Activated CD8-positive, alpha-beta memory T cell treated with anti-CD3 and anti-CD28 coated beads, Interleukin-2, amount 50 U/mL, for 24 hours (primary cell): ENCODE measurements around the gene MARS1.

ENCODE experiments used
- DNase-seq: peaks from one replicate; pipeline ENCODE4 v3.0.0-alpha.2; 2020; ENCODE audit errors: extremely low read depth

Gene MARS1

DNA sequence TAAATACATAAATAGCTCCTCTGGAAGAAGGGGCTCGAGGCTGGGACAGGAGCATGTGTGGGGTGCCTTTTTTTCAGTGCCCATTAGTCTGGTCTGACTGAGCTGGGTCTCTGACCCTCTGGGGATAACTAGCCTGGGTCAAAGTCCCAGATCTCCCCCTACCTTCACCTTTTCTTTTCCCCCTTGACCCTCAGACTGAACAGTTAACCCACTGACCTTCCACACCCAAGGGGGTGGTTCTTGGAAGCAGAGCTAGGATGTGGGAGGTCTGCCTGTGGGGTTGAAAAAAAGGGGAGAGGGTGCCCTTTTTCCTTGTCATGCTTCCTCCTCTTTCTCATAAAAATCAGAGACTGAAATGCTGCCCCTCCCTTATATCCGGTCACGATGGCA, 29.2 kb upstream of the MARS1 start:
- no peak for DNase-seq

DNA sequence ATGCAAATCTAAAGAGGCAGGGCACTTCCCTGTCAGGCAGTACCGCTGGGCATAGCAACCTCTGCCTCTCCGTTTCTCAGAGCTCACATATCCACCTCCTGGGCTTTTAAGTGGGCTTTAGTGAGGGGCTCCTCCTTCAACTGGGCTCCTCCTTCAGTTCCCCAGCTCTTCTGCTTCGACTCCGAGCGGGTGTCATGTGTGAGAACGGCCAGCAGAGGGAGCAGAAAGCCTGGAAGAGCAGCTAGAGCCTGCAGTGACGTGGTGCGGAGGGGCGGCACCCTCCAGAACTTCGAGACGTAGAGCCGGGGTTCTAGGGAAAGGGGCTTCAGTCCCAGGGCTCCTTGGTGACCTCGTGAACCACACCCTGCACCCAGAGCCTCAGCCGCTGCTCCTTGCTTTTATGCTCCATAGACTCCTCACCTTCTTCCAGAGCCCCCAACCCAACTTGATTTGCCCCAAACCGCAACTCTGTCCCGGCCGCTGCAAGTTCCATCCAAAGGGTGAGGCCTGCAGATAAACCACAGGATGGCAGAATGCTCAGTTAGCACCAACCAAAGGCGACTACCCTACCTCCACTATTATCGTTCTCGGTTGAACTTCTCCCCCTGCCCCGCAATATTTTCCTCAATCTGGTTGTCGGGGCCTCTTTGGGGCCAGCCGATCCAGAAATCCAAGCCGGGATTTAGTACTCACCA, 28.7 kb upstream of the MARS1 start:
- peak; percentile 88 for DNase-seq

DNA sequence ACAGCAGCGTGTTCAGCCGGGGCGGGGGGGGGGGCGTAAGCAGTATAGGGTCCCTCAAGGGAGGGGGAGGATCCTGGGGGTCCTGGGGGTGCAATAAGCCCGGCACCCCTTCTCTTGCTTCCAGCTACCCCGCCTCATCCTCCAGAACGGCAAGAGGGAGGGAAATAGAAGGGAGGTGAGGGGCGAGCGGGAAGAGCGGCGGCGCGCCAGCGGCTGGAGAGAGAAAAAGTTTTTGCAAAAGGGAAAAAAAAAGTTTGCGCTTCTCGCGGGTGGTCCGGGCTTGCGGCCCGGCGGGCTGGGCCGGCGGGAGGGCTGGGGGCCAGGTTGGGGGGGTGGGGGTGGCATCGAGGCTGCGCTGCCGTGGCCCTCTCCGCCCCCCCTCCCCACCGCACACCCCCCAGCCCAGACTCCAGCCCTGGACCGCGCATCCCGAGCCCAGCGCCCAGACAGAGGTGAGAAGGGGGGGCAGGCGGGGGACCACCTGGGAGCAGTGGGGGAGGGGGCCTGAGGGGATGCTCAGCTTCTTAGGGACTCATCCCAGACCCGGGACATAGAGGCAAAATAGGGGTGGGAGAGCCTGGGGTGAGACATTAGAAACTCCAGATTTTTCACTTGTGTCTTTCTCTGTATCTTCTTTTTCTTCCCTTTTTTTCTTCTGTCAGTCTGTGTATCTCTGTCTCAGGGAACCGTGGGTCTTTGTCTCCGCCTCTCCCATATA, 28.0 kb upstream of the MARS1 start, which contains the start of gene GLI1:
TSS of gene GLI1 (plus strand) at position 36 of the 718 bp plus-strand sequence. CDS start 3,907 bp downstream, outside the sequence.
- DNase-seq = no peak

DNA sequence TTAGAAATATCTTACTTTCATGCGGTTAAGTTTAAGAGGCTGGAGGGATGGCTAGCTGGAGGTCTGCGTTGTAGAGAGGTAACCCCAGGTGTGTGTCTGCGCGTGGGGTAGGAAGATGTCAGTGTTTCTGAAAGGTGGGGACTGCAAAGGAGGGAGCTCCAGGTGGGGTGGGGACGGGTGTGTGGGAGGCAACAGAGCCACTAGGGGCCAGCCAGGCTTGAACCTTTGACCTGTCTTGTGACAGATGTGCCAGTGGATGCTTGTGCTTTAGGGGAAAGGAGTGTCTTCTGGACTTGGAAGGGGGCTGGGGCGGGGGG, 27.4 kb upstream of the MARS1 start:
- DNase-seq = no peak

DNA sequence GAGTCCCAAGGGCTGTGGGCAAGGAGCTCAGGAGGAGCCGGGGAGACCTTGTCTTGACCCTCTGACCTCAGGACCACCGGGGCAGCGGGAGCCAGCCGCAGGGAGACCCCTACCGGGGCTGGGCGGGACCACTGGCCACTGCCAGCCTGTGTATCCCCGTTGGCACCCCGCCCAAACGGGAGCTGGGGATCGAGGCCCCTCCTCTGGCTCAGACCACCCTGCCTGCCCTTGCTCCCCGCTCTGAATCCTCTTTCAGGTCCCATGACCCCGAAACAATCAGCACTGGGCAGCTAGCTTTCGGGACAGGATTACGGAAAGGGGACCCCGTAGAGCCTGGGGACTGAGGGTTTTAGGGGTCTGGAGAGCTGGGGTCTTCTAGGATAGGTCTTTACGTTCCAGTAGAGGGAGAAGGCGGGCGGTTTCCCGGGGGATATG, 27.0 kb upstream of the MARS1 start:
- DNase-seq = no peak

DNA sequence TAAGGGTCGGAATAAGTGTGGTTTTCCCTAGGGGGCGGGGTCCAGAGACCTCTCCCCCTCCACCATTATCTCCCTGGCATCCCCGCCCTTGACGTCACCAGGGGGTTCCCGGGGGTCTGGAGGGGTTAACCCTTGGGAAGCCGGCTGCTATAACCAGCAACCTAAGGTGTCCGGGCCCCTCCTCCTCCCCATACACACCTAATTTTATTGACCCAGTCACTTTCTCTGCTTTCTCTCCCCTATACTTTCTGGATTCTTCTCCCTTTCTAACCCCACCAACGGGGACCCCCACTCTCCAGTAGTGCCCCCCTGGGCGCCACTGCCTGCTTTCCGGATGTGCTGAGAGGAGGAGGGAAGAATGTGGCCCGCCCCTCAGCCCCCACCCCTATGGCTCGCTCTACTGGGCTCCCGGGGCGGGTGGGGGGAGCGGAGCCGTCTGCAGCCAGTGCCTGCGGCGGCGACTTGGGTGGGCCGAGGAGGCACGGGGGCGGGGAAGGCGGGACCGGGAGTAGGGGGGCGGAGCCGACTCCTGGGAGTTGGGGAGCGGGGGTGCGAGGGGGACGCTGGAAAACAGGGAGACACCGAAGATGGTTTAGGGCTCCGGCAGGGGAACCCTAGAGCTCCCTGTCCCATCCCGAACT, 26.5 kb upstream of the MARS1 start:
- DNase-seq = no peak

DNA sequence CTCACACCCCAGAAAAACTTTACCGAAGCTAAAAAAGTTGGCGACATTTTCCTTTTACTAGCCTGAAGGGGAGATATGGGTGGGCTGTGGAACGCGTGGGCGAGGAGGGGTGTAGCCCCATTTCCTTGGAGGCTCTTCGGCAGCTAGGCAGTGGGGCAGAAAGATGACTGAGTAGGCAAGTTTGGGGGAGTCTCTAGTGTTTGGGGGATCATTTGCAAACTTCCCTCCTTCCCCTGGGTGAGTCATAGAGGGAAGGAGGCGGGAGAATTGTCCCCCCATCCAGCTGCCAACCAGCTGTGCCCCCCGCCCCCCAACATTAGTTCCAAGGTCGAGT, 26.0 kb upstream of the MARS1 start:
- no peak for DNase-seq

DNA sequence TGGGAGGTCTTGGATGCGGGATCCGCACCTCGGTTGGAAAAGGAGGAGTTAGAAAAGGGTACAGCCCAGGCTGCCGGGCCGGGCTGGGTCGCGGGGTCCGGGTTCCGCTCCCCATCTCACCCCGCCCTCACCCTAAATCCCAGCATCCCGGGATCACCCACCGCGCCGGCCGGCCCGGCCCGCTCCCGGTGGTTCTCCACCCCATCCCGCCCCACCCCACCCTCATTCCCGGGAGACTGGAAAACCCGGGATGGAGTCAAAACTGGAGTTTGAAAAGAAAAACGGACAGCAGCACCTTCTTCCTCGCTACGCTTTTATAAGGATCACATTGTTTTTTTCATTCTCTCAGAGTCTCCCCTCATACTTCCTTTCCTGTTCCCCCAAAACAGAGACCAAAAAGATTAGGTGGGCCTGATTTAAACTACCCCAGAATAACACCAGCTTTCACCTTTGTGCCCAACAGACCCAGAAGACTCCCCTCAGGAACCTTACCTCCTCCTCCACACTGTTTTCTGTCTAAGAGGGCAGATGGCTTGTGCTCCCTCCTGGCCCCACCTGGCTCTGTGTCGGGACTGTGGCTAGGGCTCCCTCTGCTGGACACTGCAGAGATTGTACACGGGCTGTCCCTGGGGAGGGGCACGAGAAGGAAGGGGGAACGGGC, 25.5 kb upstream of the MARS1 start:
- peak; percentile 75 for DNase-seq

DNA sequence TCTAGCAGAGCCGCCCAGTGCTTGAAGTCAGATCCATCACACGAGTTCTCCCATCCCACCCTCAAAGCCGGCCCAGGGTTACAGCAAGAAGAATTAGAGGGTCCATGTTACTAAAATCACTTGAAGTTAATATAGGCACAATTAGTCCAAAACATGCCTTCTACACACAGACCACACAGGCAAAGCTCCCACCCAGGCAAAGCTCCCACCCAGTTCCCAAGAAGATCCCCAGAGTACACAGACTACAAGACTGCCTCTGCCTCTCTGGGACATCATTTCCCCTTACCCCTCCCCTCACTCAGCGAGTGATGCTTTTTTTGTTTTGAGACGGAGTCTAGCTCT, 25.0 kb upstream of the MARS1 start:
- DNase-seq = no peak

DNA sequence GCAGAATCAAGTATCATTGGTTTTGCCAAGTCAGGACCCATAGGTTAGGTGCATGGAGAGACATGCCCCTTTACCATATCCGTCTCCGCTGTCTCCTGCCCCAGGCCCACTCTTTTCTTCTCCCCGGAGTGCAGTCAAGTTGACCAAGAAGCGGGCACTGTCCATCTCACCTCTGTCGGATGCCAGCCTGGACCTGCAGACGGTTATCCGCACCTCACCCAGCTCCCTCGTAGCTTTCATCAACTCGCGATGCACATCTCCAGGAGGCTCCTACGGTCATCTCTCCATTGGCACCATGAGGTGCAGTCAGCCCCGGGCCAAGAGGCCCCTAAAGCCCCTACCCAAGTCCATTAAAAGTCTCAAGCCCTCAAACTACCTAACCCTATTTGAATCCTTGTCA, 23.3 kb upstream of the MARS1 start:
- DNase-seq = no peak

DNA sequence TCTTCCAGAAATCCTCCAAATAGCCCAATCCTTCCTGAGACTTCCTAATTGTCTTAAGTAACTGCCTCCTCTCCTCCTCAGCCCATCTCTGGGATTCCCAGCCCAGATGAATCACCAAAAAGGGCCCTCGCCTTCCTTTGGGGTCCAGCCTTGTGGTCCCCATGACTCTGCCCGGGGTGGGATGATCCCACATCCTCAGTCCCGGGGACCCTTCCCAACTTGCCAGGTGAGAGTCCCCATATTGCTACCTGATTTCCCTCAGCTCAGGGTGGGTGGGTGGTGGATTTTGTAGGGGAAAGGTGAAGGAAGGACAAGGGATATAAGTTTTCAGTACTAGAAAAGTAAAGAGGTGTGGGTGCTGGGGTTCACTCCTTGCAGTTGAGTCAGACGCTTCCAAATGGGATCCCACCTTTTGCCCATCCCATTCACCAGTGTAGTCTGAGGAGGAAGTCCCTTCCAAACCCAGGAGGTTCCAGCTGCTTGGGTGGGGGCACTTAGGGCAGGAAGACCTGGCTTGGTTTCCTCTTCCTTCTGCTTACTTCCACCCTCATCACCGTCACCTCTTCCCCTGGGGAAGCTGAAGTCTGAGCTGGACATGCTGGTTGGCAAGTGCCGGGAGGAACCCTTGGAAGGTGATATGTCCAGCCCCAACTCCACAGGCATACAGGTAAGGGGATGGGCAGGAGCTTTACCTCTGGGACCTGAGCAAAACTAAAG, 22.7 kb upstream of the MARS1 start:
- no peak for DNase-seq

DNA sequence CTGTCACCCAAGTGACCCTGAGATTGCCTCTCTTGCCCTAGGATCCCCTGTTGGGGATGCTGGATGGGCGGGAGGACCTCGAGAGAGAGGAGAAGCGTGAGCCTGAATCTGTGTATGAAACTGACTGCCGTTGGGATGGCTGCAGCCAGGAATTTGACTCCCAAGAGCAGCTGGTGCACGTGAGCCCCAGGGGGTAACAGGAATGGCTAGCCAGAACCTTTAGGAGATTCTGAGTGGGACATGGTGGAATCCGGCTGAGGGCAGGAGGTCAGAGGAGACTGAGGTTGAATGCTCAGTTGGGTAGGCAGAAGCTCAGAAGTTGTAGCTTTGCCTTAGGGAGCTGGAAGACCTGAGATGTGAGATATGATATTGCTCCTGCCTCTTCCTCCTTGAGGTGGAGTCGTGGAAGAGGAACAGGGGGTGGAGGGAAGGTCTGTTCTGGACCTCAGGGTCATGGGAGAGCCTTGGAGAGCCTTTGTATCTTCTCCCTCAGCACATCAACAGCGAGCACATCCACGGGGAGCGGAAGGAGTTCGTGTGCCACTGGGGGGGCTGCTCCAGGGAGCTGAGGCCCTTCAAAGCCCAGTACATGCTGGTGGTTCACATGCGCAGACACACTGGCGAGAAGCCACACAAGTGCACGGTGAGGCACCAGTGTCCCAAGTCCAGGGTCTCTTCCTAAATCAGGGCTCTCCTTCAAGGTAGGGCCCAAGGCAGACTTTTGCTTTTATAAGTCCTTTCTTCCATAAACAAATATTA, 21.9 kb upstream of the MARS1 start:
- no peak for DNase-seq

DNA sequence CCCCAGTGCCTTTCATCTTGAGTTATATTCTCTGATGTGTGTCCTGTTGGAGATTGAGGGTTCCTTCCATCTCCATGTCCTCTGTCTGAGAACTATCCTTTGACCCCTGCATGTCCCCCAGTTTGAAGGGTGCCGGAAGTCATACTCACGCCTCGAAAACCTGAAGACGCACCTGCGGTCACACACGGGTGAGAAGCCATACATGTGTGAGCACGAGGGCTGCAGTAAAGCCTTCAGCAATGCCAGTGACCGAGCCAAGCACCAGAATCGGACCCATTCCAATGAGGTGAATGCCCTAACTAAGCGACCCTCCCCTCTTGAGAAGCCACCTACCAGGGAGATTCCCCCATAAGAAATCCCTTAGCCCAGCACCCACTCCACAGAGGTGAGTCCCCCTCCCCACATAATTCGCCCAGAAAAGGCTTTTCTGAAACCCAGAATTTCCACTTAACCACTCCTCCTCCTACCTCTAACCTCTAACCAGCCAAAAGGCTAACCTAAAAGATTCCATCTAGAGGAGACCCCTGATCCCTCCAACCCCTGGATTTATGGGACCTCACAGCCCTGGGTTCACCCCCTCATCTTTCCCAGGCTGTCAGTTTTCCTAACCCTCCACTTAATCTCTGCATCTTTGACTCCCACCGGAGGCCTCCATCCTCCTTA, 20.5 kb upstream of the MARS1 start:
- DNase-seq = no peak

DNA sequence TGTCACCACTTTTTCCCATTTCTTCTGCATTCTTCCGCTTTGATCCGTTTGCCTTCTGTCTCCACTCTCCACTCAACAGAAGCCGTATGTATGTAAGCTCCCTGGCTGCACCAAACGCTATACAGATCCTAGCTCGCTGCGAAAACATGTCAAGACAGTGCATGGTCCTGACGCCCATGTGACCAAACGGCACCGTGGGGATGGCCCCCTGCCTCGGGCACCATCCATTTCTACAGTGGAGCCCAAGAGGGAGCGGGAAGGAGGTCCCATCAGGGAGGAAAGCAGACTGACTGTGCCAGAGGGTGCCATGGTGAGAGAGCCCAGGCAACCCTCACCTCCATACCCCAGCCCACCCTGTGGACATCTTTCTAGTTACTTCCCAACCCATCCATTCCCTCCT, 20.0 kb upstream of the MARS1 start:
- no peak for DNase-seq

DNA sequence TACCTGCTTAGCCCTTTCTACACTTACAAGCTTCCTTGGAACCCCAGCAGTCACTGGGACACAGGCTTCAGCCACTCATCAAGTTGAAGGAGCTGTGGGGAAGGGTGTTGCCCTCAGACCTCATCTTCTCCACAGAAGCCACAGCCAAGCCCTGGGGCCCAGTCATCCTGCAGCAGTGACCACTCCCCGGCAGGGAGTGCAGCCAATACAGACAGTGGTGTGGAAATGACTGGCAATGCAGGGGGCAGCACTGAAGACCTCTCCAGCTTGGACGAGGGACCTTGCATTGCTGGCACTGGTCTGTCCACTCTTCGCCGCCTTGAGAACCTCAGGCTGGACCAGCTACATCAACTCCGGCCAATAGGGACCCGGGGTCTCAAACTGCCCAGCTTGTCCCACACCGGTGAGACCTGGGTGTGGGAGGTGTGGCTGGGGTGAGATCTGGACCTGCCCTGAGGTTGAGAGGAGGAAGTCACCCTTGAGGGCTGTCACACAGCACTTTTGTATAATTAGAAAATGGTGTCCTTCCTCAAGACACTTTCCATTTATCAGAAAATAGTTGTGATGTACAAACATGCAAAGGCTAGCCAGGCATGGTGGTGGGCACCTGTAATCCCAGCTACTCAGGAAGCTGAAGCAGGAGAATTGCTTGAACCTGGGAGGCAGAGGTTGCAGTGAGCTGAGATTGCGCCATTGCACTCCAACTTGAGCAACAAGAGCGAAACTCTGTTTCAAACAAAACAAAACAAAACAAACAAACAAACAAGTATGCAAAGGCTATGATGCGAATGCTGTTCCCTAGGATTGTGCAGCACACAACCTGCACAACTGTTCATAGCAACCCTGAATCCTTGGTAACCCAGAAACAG, 18.3 kb upstream of the MARS1 start:
- DNase-seq = no peak

DNA sequence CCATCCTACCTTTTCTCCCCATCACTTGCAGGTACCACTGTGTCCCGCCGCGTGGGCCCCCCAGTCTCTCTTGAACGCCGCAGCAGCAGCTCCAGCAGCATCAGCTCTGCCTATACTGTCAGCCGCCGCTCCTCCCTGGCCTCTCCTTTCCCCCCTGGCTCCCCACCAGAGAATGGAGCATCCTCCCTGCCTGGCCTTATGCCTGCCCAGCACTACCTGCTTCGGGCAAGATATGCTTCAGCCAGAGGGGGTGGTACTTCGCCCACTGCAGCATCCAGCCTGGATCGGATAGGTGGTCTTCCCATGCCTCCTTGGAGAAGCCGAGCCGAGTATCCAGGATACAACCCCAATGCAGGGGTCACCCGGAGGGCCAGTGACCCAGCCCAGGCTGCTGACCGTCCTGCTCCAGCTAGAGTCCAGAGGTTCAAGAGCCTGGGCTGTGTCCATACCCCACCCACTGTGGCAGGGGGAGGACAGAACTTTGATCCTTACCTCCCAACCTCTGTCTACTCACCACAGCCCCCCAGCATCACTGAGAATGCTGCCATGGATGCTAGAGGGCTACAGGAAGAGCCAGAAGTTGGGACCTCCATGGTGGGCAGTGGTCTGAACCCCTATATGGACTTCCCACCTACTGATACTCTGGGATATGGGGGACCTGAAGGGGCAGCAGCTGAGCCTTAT, 17.4 kb upstream of the MARS1 start:
- no peak for DNase-seq

DNA sequence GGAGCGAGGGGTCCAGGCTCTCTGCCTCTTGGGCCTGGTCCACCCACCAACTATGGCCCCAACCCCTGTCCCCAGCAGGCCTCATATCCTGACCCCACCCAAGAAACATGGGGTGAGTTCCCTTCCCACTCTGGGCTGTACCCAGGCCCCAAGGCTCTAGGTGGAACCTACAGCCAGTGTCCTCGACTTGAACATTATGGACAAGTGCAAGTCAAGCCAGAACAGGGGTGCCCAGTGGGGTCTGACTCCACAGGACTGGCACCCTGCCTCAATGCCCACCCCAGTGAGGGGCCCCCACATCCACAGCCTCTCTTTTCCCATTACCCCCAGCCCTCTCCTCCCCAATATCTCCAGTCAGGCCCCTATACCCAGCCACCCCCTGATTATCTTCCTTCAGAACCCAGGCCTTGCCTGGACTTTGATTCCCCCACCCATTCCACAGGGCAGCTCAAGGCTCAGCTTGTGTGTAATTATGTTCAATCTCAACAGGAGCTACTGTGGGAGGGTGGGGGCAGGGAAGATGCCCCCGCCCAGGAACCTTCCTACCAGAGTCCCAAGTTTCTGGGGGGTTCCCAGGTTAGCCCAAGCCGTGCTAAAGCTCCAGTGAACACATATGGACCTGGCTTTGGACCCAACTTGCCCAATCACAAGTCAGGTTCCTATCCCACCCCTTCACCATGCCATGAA, 16.8 kb upstream of the MARS1 start:
- no peak for DNase-seq

DNA sequence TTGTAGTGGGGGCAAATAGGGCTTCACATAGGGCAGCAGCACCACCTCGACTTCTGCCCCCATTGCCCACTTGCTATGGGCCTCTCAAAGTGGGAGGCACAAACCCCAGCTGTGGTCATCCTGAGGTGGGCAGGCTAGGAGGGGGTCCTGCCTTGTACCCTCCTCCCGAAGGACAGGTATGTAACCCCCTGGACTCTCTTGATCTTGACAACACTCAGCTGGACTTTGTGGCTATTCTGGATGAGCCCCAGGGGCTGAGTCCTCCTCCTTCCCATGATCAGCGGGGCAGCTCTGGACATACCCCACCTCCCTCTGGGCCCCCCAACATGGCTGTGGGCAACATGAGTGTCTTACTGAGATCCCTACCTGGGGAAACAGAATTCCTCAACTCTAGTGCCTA, 16.2 kb upstream of the MARS1 start:
- DNase-seq = no peak

DNA sequence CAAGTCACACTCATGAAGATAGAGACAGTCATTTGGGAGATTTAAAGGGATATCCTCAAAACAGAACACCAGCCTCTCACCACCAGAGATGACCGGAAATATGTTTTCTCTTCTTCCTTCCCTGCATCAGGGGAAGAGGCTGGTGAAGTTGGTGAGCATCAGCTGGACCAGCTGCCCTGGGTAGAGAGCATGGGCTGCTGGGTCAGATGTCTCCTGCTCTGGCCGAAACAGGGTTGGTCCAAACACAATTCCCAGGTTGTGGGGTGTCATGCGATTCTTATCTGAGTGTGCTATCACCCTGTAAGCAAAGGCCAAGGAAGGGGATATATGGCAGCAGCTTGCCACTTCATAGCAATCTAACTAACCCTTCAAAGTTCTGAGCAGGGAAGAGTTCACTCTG, 15.5 kb upstream of the MARS1 start:
- DNase-seq = no peak
